HL-60 (cell line): Measurements from ENCODE around the gene PASK.

Experiments
- DNase-seq, 2 experiments: peaks; one replicate each; pipeline ENCODE4 v3.0.0-alpha.2; 2010 to 2020; ENCODE audit warnings: low read depth in 1 of 2, low spot score in 1 of 2
- H3K27ac ChIP-seq: fragments of 250-450 bp; sonication (Bioruptor Pico); replicated peaks from 2 replicates; pipeline ENCODE4 v1.5.1; 2020; ENCODE audit warnings: mild to moderate bottlenecking, moderate library complexity
- H3K27me3 ChIP-seq: fragments of 250-450 bp; sonication (Bioruptor Pico); 2 replicates; pipeline ENCODE4 v1.5.1; 2021; ENCODE audit warnings: mild to moderate bottlenecking, moderate library complexity; ENCODE audit not compliant: insufficient read depth, poor library complexity, severe bottlenecking
- H3K4me3 ChIP-seq: replicated peaks from 2 replicates; pipeline ENCODE4 v1.5.1; 2011; ENCODE audit warnings: mild to moderate bottlenecking, control low read depth, low read length; ENCODE audit not compliant: insufficient read depth
- GABPA ChIP-seq: IDR thresholded peaks from 2 replicates; pipeline ENCODE4 v1.6.1; 2012; ENCODE audit warnings: low read depth
- POLR2AphosphoS5 ChIP-seq: IDR thresholded peaks from 2 replicates; pipeline ENCODE4 v1.6.1; 2012; ENCODE audit warnings: low read depth
- SPI1 ChIP-seq: IDR thresholded peaks from 2 replicates; pipeline ENCODE4 v1.6.1; 2012; ENCODE audit warnings: low read depth, mild to moderate bottlenecking, borderline replicate concordance
- TF ChIP-seq, protein P1 (sequence below): IDR thresholded peaks from 2 replicates; pipeline ENCODE4 v1.6.1; 2012; ENCODE audit warnings: low read depth; ENCODE audit not compliant: insufficient replicate concordance
- TF ChIP-seq, protein P2 (sequence below): IDR thresholded peaks from one replicate; pipeline ENCODE4 v1.5.1; 2011; ENCODE audit warnings: low read length, control low read depth, inconsistent platforms; ENCODE audit not compliant: insufficient read depth

Gene PASK

DNA sequence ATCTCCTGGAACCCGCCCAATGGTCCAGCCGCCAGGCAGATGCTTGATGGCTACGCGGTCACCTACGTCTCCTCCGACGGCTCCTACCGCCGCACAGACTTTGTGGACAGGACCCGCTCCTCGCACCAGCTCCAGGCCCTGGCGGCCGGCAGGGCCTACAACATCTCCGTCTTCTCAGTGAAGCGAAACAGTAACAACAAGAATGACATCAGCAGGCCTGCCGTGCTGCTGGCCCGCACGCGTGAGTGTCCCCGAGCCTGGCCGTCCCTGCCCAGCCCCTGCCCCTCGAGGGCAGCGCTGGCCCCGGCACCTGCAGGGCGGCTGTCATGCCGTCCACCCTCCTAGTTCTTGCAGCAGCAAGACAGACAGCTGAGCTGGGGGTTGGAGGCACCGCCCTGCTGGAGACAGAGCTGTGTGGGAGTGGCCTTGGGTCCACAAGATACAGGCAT lies 83.9 kb downstream of the PASK start:
- no peak overlapping the region for H3K4me3 ChIP-seq
- DNase-seq: no peak
- TF ChIP-seq POLR2AphosphoS5: no peak
- TF ChIP-seq SPI1: no peak
- TF ChIP-seq, protein P1, sequence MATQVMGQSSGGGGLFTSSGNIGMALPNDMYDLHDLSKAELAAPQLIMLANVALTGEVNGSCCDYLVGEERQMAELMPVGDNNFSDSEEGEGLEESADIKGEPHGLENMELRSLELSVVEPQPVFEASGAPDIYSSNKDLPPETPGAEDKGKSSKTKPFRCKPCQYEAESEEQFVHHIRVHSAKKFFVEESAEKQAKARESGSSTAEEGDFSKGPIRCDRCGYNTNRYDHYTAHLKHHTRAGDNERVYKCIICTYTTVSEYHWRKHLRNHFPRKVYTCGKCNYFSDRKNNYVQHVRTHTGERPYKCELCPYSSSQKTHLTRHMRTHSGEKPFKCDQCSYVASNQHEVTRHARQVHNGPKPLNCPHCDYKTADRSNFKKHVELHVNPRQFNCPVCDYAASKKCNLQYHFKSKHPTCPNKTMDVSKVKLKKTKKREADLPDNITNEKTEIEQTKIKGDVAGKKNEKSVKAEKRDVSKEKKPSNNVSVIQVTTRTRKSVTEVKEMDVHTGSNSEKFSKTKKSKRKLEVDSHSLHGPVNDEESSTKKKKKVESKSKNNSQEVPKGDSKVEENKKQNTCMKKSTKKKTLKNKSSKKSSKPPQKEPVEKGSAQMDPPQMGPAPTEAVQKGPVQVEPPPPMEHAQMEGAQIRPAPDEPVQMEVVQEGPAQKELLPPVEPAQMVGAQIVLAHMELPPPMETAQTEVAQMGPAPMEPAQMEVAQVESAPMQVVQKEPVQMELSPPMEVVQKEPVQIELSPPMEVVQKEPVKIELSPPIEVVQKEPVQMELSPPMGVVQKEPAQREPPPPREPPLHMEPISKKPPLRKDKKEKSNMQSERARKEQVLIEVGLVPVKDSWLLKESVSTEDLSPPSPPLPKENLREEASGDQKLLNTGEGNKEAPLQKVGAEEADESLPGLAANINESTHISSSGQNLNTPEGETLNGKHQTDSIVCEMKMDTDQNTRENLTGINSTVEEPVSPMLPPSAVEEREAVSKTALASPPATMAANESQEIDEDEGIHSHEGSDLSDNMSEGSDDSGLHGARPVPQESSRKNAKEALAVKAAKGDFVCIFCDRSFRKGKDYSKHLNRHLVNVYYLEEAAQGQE: no peak
- TF ChIP-seq, protein P2, sequence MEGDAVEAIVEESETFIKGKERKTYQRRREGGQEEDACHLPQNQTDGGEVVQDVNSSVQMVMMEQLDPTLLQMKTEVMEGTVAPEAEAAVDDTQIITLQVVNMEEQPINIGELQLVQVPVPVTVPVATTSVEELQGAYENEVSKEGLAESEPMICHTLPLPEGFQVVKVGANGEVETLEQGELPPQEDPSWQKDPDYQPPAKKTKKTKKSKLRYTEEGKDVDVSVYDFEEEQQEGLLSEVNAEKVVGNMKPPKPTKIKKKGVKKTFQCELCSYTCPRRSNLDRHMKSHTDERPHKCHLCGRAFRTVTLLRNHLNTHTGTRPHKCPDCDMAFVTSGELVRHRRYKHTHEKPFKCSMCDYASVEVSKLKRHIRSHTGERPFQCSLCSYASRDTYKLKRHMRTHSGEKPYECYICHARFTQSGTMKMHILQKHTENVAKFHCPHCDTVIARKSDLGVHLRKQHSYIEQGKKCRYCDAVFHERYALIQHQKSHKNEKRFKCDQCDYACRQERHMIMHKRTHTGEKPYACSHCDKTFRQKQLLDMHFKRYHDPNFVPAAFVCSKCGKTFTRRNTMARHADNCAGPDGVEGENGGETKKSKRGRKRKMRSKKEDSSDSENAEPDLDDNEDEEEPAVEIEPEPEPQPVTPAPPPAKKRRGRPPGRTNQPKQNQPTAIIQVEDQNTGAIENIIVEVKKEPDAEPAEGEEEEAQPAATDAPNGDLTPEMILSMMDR: no peak
- no peak for TF ChIP-seq GABPA
- no peak overlapping the region for H3K27ac ChIP-seq
- peaks cover 9% of the 10 kb centered on the region for H3K27me3 ChIP-seq

DNA sequence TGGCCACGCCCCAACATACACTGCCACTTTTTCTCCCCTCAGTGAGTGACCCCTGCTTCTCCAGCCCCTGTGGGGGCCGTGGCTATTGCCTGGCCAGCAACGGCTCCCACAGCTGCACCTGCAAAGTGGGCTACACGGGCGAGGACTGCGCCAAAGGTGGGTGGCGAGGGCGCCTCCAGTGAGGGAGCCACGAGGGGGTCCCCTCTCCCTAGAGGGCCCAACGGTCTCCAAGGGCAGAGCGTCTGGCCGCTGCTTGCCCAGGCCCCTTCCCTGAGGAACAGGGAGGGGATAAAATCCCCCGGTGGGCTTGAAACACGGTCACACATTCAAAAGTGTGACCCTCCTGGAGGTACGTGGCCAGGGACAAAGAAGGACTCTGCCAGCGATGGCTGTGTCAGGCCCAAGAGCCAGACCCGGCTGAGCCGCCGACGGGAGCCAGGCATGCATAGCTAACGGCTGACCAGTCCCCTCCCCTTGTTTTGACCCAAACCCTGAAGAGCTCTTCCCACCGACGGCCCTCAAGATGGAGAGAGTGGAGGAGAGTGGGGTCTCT lies 84.4 kb downstream of the PASK start:
- Histone ChIP-seq H3K4me3 (no peak overlapping the region), H3K27ac (no peak overlapping the region), H3K27me3 (peaks cover 9% of the 10 kb centered on the region)
- no peak for DNase-seq
- no peak for TF ChIP-seq SPI1
- TF ChIP-seq POLR2AphosphoS5: no peak
- TF ChIP-seq, protein P2: no peak
- TF ChIP-seq, protein P1: no peak
- no peak for TF ChIP-seq GABPA

DNA sequence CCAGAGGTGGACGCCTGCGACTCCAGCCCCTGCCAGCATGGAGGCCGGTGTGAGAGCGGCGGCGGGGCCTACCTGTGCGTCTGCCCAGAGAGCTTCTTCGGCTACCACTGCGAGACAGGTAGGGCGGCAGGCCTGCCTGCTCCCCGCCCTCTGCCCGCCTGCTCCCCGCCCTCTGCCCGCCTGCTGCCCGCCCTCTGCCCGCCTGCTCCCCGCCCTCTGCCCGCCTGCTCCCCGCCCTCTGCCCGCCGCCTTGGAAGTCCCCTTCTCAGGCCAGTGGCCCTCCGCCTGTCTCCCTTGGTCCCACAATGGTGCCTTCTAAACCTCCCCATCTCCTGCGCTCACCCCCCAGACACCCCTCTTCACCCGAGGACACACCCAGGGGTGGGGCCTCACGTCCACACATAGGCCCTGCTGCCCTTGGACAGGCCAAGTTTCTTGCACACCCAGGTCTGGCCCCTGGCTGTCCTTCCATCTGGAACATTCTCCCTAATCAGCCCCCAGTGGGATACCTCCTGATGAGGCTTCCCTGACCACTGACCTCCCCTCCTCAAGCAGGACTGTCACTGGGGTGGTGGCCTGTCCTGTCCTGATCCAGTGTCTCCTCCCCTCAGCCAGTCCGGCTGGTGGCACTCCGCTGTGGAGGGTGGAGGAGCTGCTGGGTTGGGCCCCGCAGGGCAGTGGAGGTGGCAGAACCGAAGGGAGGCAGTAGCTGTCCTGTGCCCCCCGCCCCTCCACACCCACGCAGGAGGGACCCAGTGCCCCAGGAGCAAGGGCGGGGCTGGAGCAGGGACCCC lies 85.1 kb downstream of the PASK start:
- no peak for DNase-seq
- TF ChIP-seq SPI1 (no peak), GABPA (no peak), POLR2AphosphoS5 (no peak)
- TF ChIP-seq, protein P2: no peak
- TF ChIP-seq, protein P1: no peak
- H3K4me3 ChIP-seq: no peak overlapping the region
- H3K27me3 ChIP-seq: peaks cover 8% of the 10 kb centered on the region
- no peak overlapping the region for H3K27ac ChIP-seq
